ENCODE data around the gene LRIG3. TPM values are rescaled to one million over a fixed set of nuclear protein-coding genes. Genes with fewer than 3 reads are reported as not detected.

LRIG3 gene
- polyA plus RNA-seq, 3 donors = not detected

DNA sequence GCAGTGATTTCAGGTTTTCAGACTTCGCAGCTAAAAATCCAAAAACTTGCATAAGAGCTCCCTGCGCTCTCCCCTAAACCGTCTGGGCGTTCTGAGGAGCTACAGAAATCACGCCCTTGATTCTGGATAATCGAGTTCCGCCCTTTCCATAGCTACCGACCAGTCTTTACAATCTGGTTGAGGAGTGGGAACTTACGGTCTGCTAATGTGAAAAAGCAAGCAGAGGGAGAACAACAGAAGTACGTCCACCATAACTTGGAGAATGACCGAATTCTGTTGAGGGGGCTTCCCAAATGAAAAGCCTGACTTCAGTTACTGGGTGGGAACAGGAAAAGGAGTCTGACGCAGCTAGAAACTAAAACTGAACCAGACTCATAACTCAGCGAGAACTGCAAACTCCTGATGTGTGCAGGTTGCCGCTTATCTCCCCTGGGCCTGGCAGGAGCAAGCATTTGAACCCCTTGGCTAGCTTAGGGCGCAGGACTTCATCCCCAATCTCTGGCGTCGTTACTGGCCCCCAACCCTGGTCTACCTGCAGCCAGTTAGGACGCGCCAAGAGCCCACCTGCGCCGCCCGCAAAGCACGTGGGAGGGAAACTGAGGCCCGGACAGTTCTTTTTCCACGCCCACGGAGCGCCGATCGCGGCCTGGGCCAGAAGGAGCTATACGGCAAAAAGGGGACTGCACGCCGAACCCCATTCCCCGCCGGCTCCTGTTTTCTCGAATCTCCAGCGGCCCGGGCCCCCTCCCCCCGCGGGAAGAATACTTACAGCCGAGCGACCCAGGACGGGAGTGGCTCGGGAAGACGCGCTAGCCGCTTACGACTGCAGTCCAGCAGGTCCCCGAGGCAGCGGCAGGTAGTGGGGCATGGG lies 838 bp downstream of the LRIG3 start:
- TF ChIP-seq, protein P1, sequence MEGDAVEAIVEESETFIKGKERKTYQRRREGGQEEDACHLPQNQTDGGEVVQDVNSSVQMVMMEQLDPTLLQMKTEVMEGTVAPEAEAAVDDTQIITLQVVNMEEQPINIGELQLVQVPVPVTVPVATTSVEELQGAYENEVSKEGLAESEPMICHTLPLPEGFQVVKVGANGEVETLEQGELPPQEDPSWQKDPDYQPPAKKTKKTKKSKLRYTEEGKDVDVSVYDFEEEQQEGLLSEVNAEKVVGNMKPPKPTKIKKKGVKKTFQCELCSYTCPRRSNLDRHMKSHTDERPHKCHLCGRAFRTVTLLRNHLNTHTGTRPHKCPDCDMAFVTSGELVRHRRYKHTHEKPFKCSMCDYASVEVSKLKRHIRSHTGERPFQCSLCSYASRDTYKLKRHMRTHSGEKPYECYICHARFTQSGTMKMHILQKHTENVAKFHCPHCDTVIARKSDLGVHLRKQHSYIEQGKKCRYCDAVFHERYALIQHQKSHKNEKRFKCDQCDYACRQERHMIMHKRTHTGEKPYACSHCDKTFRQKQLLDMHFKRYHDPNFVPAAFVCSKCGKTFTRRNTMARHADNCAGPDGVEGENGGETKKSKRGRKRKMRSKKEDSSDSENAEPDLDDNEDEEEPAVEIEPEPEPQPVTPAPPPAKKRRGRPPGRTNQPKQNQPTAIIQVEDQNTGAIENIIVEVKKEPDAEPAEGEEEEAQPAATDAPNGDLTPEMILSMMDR (IDR thresholded peaks at IDR 0.05) = no peak
- Mint-ChIP-seq H3K27me3 (ENCODE audit: low read depth in 3 of 3) (peaks cover 31 to 46% (median 35%) of the 10 kb centered on the region in 3 donors), H3K4me1 (peaks cover 3% of the 10 kb centered on the region), H3K27ac (no peak overlapping the region), H3K9me3 (peaks cover 0 to 13% (median 7%) of the 10 kb centered on the region in 7 donors), H3K4me3 (peak overlapping the region in 1 of 2 donors; percentile 70), H3K36me3 (no peaks in the 10 kb centered on the region)
- peak overlapping the region; percentile 77 for H2AFZ ChIP-seq (ENCODE audit: insufficient read depth, low read depth, low read length, poor library complexity, severe bottlenecking)
- H3K4me1 ChIP-seq (ENCODE audit: control insufficient read depth in 1 of 2, insufficient read depth in 2 of 2, low read length in 2 of 2) = peaks cover 2 to 6% of the 10 kb centered on the region in 2 donors
- peak overlapping the region in 1 of 3 experiments; percentile 66 for H3K4me3 ChIP-seq (replicated peaks in 1 of 3; ENCODE audit: low read depth in 2 of 3, low read length in 3 of 3)
- H3K27ac ChIP-seq (ENCODE audit: low read depth in 1 of 2, low read length in 2 of 2) = no peak overlapping the region
- H3K27me3 ChIP-seq (ENCODE audit: control insufficient read depth in 2 of 2, insufficient read depth in 2 of 2, low read length in 2 of 2) = peaks cover 37 to 43% of the 10 kb centered on the region in 2 donors
- peaks cover 0 to 14% of the 10 kb centered on the region in 2 donors for H3K9me3 ChIP-seq (replicated peaks in 1 of 2; ENCODE audit: control insufficient read depth in 1 of 2, insufficient read depth in 1 of 2, low read length in 2 of 2)
- no peaks in the 10 kb centered on the region for H3K36me3 ChIP-seq (replicated peaks in 1 of 2; ENCODE audit: control insufficient read depth in 1 of 2, insufficient read depth in 2 of 2, low read length in 2 of 2)
- intact Hi-C loops (cut with micrococcal nuclease) = no loop called here
- no peak overlapping the region for H3K9ac ChIP-seq (ENCODE audit: insufficient read depth, low read length, poor library complexity, severe bottlenecking)
- no peak for DNase-seq
- H3K79me2 ChIP-seq (ENCODE audit: insufficient read depth, low read length) = no peaks in the 10 kb centered on the region
- WGBS (ENCODE audit: insufficient coverage) = 2% methylated on average over 33 of the region's 50 CpGs
- H4K20me1 ChIP-seq (ENCODE audit: insufficient read depth, low read length) = no peaks in the 10 kb centered on the region
- peak overlapping the region; percentile 74 for H3K4me2 ChIP-seq (replicated peaks; ENCODE audit: extremely low read depth, low read length, poor library complexity, severe bottlenecking)

DNA sequence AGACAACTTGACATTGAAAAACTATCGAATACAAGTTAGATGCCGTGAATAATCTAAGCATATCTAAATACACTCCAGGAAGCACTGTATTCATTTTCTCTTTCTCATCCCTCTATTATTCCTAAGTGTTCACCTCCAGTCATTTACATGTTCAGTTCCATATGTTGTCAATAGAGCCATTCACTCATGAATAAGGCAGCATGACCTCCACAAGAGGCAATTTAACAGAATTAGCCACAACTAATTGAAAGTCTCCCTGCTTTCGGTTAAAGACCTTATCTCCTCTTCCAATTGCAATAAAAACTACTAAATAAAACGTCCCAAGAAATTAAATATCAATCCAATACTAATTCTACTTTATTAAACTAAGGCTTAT lies 1.8 kb downstream of the LRIG3 start:
- Histone ChIP-seq H2AFZ (ENCODE audit: insufficient read depth, low read depth, low read length, poor library complexity, severe bottlenecking) (no peak overlapping the region), H3K4me2 (replicated peaks; ENCODE audit: extremely low read depth, low read length, poor library complexity, severe bottlenecking) (no peak overlapping the region)
- peak overlapping the region in 1 of 2 donors; percentile 54 for H3K4me3 Mint-ChIP-seq

More for the DNA sequence above, 1.8 kb downstream of the LRIG3 start:
- Mint-ChIP-seq H3K36me3 (no peaks in the 10 kb centered on the region), H3K4me1 (peaks cover 3% of the 10 kb centered on the region), H3K27ac (no peak overlapping the region), H3K9me3 (peaks cover 0 to 13% (median 7%) of the 10 kb centered on the region in 7 donors), H3K27me3 (ENCODE audit: low read depth in 3 of 3) (peaks cover 31 to 46% (median 35%) of the 10 kb centered on the region in 3 donors)
- Histone ChIP-seq H3K4me3 (replicated peaks in 1 of 3; ENCODE audit: low read depth in 2 of 3, low read length in 3 of 3) (no peak overlapping the region), H3K79me2 (ENCODE audit: insufficient read depth, low read length) (no peaks in the 10 kb centered on the region), H3K27me3 (ENCODE audit: control insufficient read depth in 2 of 2, insufficient read depth in 2 of 2, low read length in 2 of 2) (peaks cover 37 to 43% of the 10 kb centered on the region in 2 donors), H3K36me3 (replicated peaks in 1 of 2; ENCODE audit: control insufficient read depth in 1 of 2, insufficient read depth in 2 of 2, low read length in 2 of 2) (no peaks in the 10 kb centered on the region), H3K4me1 (ENCODE audit: control insufficient read depth in 1 of 2, insufficient read depth in 2 of 2, low read length in 2 of 2) (peaks cover 2 to 6% of the 10 kb centered on the region in 2 donors), H3K9ac (ENCODE audit: insufficient read depth, low read length, poor library complexity, severe bottlenecking) (no peak overlapping the region), H3K9me3 (replicated peaks in 1 of 2; ENCODE audit: control insufficient read depth in 1 of 2, insufficient read depth in 1 of 2, low read length in 2 of 2) (peaks cover 0 to 14% of the 10 kb centered on the region in 2 donors), H3K27ac (ENCODE audit: low read depth in 1 of 2, low read length in 2 of 2) (no peak overlapping the region), H4K20me1 (ENCODE audit: insufficient read depth, low read length) (no peaks in the 10 kb centered on the region)
- no peak for DNase-seq
- TF ChIP-seq, protein P1 (IDR thresholded peaks at IDR 0.05) = no peak
- intact Hi-C loops (cut with micrococcal nuclease) = no loop called here
- 93% methylated on average over 3 of the region's 4 CpGs for WGBS (ENCODE audit: insufficient coverage)
